Stimulated activated CD4-positive, alpha-beta T cell treated with anti-CD3 and anti-CD28 coated beads, Interleukin-15, amount 100 ng/mL, for 48 hours (primary cell): ENCODE measurements around the gene SH3D21.

Experiments
- DNase-seq, 2 donors: peaks; one replicate each; pipeline ENCODE4 v3.0.0-alpha.2; 2020; ENCODE audit warnings: low read depth in 2 of 2

SH3D21 gene

GRCh38 chr1:36303650-36304360 lies 2.4 kb upstream of the SH3D21 start:
- DNase-seq, result no peak

GRCh38 chr1:36304521-36304920 lies 1.6 kb upstream of the SH3D21 start:
- no peak for DNase-seq

GRCh38 chr1:36304970-36305914 lies 926 bp upstream of the SH3D21 start:
- peak in 1 of 2 donors; percentile 39 for DNase-seq

GRCh38 chr1:36305915-36306209 lies 306 bp upstream of the SH3D21 start:
- no peak for DNase-seq

- peak; percentile 78 to 91 for DNase-seq
These were observed 811 bp downstream of the SH3D21 start for GRCh38 chr1:36306902-36307456.

GRCh38 chr1:36307601-36308330 lies 1.6 kb downstream of the SH3D21 start:
- DNase-seq, result no peak

- DNase-seq, result no peak
These were observed 3.2 kb downstream of the SH3D21 start for GRCh38 chr1:36309397-36309796.

- no peak for DNase-seq
These were observed 14.2 kb downstream of the SH3D21 start for GRCh38 chr1:36320291-36320761.

- DNase-seq, result no peak
These were observed 14.6 kb downstream of the SH3D21 start for GRCh38 chr1:36320767-36321118.

GRCh38 chr1:36321119-36321951 lies 15.2 kb downstream of the SH3D21 start:
- no peak for DNase-seq

- DNase-seq, result no peak
These were observed 16.0 kb downstream of the SH3D21 start for GRCh38 chr1:36322041-36322785.

- DNase-seq, result no peak
These were observed 16.8 kb downstream of the SH3D21 start for GRCh38 chr1:36322786-36323635.

- peak in 1 of 2 donors; percentile 49 for DNase-seq
These were observed 17.6 kb downstream of the SH3D21 start, which contains the start of gene EVA1B for GRCh38 chr1:36323636-36324352. EVA1B (minus strand) TSS chr1:36323645; CDS start chr1:36323037, 608 bp downstream.

- DNase-seq, result no peak
These were observed 18.2 kb downstream of the SH3D21 start for GRCh38 chr1:36324353-36324703.

- DNase-seq, result no peak
These were observed 20.3 kb downstream of the SH3D21 start for GRCh38 chr1:36326499-36326898.

- DNase-seq, result no peak
These were observed 21.4 kb downstream of the SH3D21 start for GRCh38 chr1:36327421-36328087.

- no peak for DNase-seq
These were observed 21.9 kb downstream of the SH3D21 start for GRCh38 chr1:36328088-36328480.

GRCh38 chr1:36328713-36329112 lies 22.5 kb downstream of the SH3D21 start:
- no peak for DNase-seq
